Measurements from ENCODE around the gene NUDT3. TPM values are rescaled to one million over a fixed set of nuclear protein-coding genes. Genes with fewer than 3 reads are reported as not detected.

Gene NUDT3
- polyA plus RNA-seq, 2 of the 4 experiments (the other 2 are of a cell fraction), result 5.2 to 13.4 TPM

- TF ChIP-seq FOXS1 (CRISPR knock-in tag; IDR thresholded peaks at IDR 0.05) (peak; percentile 25; the same call in 1 of the 2 replicates), ZC3H11A (IDR thresholded peaks at IDR 0.05) (no peak), MYC (IDR thresholded peaks at IDR 0.05; ENCODE audit: borderline replicate concordance, low read length) (peak; percentile 95), CEBPB (IDR thresholded peaks at IDR 0.05) (no peak), PBX3 (IDR thresholded peaks at IDR 0.05) (no peak), KDM1A (IDR thresholded peaks at IDR 0.05; ENCODE audit: low read depth) (no peak), TP53 (CRISPR knock-in tag; IDR thresholded peaks at IDR 0.05) (no peak), NR3C1 (IDR thresholded peaks at IDR 0.05) (no peak), ZFP36 (IDR thresholded peaks at IDR 0.05; ENCODE audit: borderline replicate concordance, partially characterized antibody) (no peak), JUN (IDR thresholded peaks at IDR 0.05) (no peak; a peak in 1 of 5 replicates), FOSB (CRISPR knock-in tag; IDR thresholded peaks at IDR 0.05) (no peak), TFCP2L1 (CRISPR knock-in tag; IDR thresholded peaks at IDR 0.05) (no peak), POLR2A (IDR thresholded peaks at IDR 0.05; ENCODE audit: low read length) (no peak), NFE2L2 (conservative IDR thresholded peaks at IDR 0.05; ENCODE audit: low read length) (no peak), MAZ (IDR thresholded peaks at IDR 0.05; ENCODE audit: borderline replicate concordance, low read depth, low read length) (no peak), SMC3 (IDR thresholded peaks at IDR 0.05) (no peak), KDM5A (IDR thresholded peaks at IDR 0.05) (no peak), EHF (CRISPR knock-in tag; IDR thresholded peaks at IDR 0.05) (no peak), JUNB (IDR thresholded peaks at IDR 0.05) (no peak), EP300 (IDR thresholded peaks at IDR 0.05) (no peak), FOSL2 (IDR thresholded peaks at IDR 0.05) (no peak), FOSL2 (CRISPR knock-in tag; IDR thresholded peaks at IDR 0.05) (no peak), ELK1 (IDR thresholded peaks at IDR 0.05; ENCODE audit: low read depth, low read length) (no peak), RNF2 (IDR thresholded peaks at IDR 0.05; ENCODE audit: borderline replicate concordance, low read depth) (no peak), ZNF302 (CRISPR knock-in tag; IDR thresholded peaks at IDR 0.05) (no peak), ZSCAN20 (CRISPR knock-in tag; IDR thresholded peaks at IDR 0.05) (no peak), RFX5 (IDR thresholded peaks at IDR 0.05) (no peak), BHLHE40 (IDR thresholded peaks at IDR 0.05; ENCODE audit: low read depth, low read length) (no peak), GATA3 (IDR thresholded peaks at IDR 0.05; ENCODE audit: borderline replicate concordance) (no peak), RARB (CRISPR knock-in tag; IDR thresholded peaks at IDR 0.05) (no peak), CTCF (IDR thresholded peaks at IDR 0.05) (no peak; the same call in 1 of the 3 replicates), CHD2 (IDR thresholded peaks at IDR 0.05; ENCODE audit: low read length, partially characterized antibody) (no peak), USF2 (IDR thresholded peaks at IDR 0.05) (no peak)
- TF ChIP-seq, protein P1, sequence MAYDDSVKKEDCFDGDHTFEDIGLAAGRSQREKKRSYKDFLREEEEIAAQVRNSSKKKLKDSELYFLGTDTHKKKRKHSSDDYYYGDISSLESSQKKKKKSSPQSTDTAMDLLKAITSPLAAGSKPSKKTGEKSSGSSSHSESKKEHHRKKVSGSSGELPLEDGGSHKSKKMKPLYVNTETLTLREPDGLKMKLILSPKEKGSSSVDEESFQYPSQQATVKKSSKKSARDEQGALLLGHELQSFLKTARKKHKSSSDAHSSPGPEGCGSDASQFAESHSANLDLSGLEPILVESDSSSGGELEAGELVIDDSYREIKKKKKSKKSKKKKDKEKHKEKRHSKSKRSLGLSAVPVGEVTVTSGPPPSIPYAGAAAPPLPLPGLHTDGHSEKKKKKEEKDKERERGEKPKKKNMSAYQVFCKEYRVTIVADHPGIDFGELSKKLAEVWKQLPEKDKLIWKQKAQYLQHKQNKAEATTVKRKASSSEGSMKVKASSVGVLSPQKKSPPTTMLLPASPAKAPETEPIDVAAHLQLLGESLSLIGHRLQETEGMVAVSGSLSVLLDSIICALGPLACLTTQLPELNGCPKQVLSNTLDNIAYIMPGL (CRISPR knock-in tag; IDR thresholded peaks at IDR 0.05; ENCODE audit: borderline replicate concordance), result peak; percentile 36; the same call in 1 of the 2 replicates
- TF ChIP-seq, protein P2, sequence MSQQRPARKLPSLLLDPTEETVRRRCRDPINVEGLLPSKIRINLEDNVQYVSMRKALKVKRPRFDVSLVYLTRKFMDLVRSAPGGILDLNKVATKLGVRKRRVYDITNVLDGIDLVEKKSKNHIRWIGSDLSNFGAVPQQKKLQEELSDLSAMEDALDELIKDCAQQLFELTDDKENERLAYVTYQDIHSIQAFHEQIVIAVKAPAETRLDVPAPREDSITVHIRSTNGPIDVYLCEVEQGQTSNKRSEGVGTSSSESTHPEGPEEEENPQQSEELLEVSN (IDR thresholded peaks at IDR 0.05; ENCODE audit: borderline replicate concordance, low read depth), result peak; percentile 95
- TF ChIP-seq, protein P3, sequence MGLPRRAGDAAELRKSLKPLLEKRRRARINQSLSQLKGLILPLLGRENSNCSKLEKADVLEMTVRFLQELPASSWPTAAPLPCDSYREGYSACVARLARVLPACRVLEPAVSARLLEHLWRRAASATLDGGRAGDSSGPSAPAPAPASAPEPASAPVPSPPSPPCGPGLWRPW (IDR thresholded peaks at IDR 0.05), result no peak
Observed at GRCh38 chr6:34237722-34238584, 154.5 kb downstream of the NUDT3 start (continued).

Measured in A549 (cell line).